ENCODE data around the gene SLC35E1. TPM values are rescaled to one million over a fixed set of nuclear protein-coding genes. Genes with fewer than 3 reads are reported as not detected.

SLC35E1 gene
- 10 to 100 TPM; 43.4 to 44.5 TPM for total RNA-seq

DNA sequence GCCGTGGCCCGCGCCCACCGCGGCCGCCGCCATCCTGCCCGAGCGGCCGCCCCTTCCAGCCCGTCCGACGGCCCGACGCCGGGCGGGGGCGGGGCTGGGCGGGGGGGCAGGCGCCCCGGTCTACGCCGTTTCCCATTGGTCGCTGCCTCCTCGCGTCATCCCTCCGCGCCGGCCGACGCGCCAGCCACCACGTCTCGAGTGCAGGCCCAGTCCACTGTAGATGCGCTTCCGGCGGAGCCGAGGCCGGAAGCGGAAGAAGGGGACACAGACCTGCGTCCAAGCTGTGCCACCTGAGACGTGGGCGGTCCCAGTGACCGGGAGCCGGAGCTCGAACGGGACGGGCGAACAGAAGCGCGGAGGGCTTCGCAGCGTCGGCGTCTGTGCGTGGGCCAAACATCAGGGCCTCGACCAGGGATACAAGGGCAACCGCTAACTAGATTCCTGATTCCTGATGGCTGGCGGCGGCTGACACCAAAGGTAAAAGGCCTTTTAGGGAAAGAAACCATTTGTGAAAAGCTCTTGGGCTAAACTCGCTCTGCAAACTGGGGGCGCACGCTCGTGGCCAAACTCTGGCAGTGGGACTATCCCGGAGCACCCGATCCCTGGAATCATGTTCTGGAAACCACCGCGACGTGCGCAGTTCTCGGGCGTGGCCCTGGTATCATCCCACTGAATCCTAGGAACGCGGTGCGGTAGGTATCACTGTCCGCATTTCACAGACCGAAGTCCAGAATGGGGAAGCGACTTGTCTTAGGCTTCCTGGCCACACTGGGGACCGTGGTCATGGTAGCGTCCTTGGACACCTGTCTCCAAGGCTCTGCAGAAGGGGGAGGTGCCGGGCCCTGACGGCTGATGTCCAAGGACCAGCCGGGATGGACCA is at the start of gene SLC35E1:
TSS of gene SLC35E1 (minus strand) at position 84 of the 880 bp plus-strand sequence. CDS start at position 33, 51 bp downstream.
- peaks cover 25% of the 10 kb centered on the region for H3K36me3 Mint-ChIP-seq

DNA sequence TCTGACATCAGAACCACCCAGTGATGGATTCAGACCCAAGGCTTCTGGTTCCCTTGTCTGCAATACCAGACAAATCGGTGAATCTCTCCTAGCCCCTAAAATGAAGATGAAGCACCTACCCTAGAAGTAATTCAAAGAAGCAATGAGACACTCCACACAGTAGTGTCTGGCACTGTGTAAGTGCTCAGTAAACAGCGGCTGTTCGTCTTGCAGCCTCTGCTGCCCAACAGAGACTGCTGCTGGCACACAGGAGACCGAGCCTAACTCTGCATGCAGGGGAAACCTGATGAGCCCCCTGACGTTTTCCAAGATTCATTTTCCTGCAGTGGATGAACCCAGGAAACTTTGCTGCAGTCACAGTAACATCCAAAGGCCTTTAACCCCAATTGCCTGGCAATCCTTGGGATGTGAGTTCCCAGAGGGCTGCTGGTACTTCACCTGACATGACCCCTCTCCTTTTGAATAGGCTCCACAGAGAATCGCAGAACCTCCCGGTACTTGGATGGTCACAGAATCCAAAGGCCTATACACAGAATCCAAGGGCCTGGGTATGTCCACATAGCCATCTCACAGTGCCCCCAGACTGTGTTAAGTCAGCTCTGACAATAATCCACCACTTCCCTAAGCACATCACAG is 49.1 kb upstream of the SLC35E1 start:
- no peak for ATAC-seq (ENCODE audit: low read depth)
- Mint-ChIP-seq H3K27me3 (no peaks in the 10 kb centered on the region), H3K36me3 (peaks cover 5% of the 10 kb centered on the region), H3K4me3 (no peak overlapping the region), H3K4me1 (peaks cover 50% of the 10 kb centered on the region), H3K9me3 (no peaks in the 10 kb centered on the region), H3K27ac (no peak overlapping the region)
- POLR2A ChIA-PET, result no interaction called here
- no peak for DNase-seq

More for the DNA sequence above, at the start of gene SLC35E1:
- POLR2A ChIA-PET, result interaction anchor here (0.6 to 3.7 kb wide), 5 partner anchors 11 to 55 kb away, joined by 3 to 38 read pairs (median 30); partner anchors contain the start of gene MED26
- peak within 1 kb of the TSS; percentile 99 for H3K27ac Mint-ChIP-seq
- ATAC-seq (ENCODE audit: low read depth), result peak; percentile 91
- no peaks in the 10 kb centered on the region for H3K9me3 Mint-ChIP-seq
- H3K4me3 Mint-ChIP-seq, result peak within 1 kb of the TSS; percentile 98
- peak; percentile 93 for DNase-seq
- H3K27me3 Mint-ChIP-seq, result no peaks in the 10 kb centered on the region
- H3K4me1 Mint-ChIP-seq, result peaks cover 41% of the 10 kb centered on the region

DNA sequence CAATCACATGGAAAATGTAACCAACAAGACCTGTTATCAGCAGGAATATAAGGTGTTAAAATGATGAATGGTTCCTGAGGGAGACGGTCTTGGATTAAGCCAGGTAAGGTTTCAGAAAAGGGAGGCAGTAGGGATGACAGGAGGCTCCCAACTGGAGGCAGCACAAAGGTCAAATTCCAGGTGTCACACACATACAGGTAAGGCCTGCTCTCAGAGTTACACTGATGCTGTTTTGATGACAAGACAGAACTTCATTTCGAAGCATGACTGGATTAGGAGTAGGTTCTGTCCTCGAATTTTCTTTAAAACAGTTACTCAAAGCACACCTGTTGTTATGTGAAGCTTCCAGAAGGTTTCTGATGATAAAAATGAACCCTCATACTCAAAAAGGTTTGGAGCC is 48.4 kb upstream of the SLC35E1 start:
- Mint-ChIP-seq H3K4me1 (peaks cover 49% of the 10 kb centered on the region), H3K4me3 (no peak overlapping the region), H3K9me3 (no peaks in the 10 kb centered on the region), H3K27me3 (no peaks in the 10 kb centered on the region), H3K36me3 (peaks cover 5% of the 10 kb centered on the region), H3K27ac (no peak overlapping the region)
- POLR2A ChIA-PET, result no interaction called here
- ATAC-seq (ENCODE audit: low read depth), result no peak
- no peak for DNase-seq

DNA sequence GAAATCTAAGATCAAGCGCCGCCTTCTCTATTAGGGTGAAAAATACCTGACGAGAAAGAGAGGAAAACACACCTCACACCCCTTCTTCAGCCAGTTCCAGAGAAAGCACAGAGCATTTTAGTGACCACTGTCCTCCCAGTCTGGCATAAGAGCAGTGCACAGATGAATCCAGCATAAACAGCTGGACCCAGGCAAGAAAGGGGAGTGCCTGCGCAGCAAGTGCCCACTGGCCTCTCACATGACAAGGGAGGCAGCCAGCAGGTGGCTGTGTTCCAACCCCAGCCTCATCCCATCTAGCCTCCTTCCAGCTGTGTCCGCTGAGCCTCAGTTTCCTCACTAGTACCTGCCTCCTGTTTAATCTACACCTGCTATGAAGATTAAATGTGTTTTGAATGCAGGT is 47.8 kb upstream of the SLC35E1 start:
- POLR2A ChIA-PET, result no interaction called here
- no peak overlapping the region for H3K27ac Mint-ChIP-seq
- ATAC-seq (ENCODE audit: low read depth) (no peak), DNase-seq (no peak)
- H3K4me1 Mint-ChIP-seq, result peaks cover 48% of the 10 kb centered on the region
- no peak overlapping the region for H3K4me3 Mint-ChIP-seq
- no peaks in the 10 kb centered on the region for H3K9me3 Mint-ChIP-seq
- peaks cover 3% of the 10 kb centered on the region for H3K36me3 Mint-ChIP-seq
- H3K27me3 Mint-ChIP-seq, result no peaks in the 10 kb centered on the region

DNA sequence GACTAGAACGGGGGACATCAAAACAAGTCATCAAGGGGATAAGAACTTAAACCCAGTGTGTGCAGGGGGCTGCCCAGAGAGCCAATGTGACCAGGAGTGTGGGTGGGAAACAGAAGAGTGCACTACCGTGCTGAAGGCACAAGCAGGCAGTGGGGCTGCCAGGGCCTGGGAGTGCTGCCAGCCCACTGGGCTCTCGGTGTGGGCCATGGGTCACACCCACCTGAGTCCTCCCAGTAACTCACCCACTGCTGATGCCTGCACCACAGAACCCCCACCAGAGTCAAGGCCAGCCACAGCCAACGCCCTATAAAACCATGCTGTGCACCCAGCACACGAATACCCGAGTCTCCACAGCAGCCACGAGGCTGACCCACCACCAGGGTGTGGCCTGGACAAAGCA is 47.2 kb upstream of the SLC35E1 start:
- Mint-ChIP-seq H3K4me3 (no peak overlapping the region), H3K27me3 (no peaks in the 10 kb centered on the region), H3K36me3 (peaks cover 3% of the 10 kb centered on the region), H3K27ac (no peak overlapping the region), H3K4me1 (peaks cover 47% of the 10 kb centered on the region), H3K9me3 (no peaks in the 10 kb centered on the region)
- POLR2A ChIA-PET, result no interaction called here
- ATAC-seq (ENCODE audit: low read depth) (no peak), DNase-seq (no peak)

DNA sequence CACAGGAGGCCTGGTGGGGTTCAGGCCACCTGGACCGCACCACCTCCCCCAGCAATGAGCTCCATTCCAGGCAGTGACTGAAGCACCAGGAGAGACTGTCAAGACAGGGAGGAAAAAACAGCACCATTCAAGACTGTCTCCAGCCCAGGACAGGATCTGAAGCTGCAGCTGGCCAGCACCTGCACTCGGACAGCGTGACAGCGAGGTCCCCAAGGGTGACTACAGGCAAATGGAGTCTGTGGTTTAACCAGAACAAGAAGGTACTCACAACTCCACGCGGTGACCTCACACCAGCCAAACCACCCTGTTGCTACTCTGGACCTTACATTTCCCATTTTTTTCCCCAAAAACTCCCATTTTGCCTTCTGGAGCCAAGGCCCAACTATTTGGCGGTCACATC is 46.0 kb upstream of the SLC35E1 start:
- Mint-ChIP-seq H3K27me3 (no peaks in the 10 kb centered on the region), H3K4me1 (peaks cover 46% of the 10 kb centered on the region), H3K4me3 (no peak overlapping the region), H3K9me3 (no peaks in the 10 kb centered on the region), H3K36me3 (no peaks in the 10 kb centered on the region), H3K27ac (no peak overlapping the region)
- DNase-seq (no peak), ATAC-seq (ENCODE audit: low read depth) (no peak)
- POLR2A ChIA-PET, result no interaction called here

DNA sequence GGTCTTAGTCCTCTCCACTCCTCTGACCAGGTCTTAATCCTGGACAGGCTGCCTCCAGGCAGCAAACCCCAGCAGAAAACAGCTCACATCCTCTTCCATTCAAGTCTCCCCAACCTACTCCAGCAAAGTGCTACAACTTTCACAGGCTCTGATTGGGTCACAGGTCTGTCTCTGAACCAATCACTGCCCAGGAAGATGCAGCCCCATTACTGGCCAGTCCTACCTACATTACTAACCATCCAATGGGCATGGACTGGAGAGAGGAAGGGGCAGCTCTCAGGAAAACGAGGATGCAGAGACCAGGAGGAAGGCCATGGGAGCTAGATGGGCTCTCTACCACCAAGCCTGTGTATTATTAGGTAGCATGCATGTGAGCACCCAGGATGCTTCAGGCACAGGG is 43.6 kb upstream of the SLC35E1 start:
- H3K4me3 Mint-ChIP-seq, result no peak overlapping the region
- peaks cover 48% of the 10 kb centered on the region for H3K4me1 Mint-ChIP-seq
- H3K27me3 Mint-ChIP-seq, result no peaks in the 10 kb centered on the region
- H3K9me3 Mint-ChIP-seq, result no peaks in the 10 kb centered on the region
- no peaks in the 10 kb centered on the region for H3K36me3 Mint-ChIP-seq
- ATAC-seq (ENCODE audit: low read depth) (no peak), DNase-seq (no peak)
- H3K27ac Mint-ChIP-seq, result peak overlapping the region; percentile 30
- POLR2A ChIA-PET, result interaction anchor here (1.5 kb wide), 1 partner anchor 12 kb away, joined by 6 read pairs; the partner anchor contains the start of gene MED26

DNA sequence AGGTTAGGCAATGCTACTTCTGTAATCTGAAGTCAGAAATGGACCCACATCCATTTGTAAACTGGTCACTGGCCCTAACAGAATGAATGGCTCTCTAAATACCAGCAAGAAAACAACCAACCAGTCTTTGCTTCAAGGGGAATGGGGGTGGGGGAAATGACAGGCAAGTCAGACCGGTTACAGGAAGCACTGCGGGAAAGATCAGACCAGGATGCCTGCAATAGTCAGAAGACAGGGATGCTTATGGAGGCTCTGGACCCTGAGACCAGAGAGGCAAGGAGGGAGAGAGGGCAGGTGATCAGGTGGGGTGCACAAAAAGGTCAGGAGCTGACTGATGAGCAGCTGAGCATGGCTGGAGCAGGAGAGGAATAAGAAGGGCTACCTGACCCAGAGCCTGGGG is 42.7 kb upstream of the SLC35E1 start:
- POLR2A ChIA-PET, result interaction anchor here (0.8 kb wide), 1 partner anchor 13 kb away, joined by 6 read pairs; the partner anchor contains the start of gene MED26
- Mint-ChIP-seq H3K36me3 (no peaks in the 10 kb centered on the region), H3K27me3 (no peaks in the 10 kb centered on the region), H3K27ac (peak overlapping the region; percentile 63), H3K4me3 (peak overlapping the region; percentile 48), H3K4me1 (peaks cover 51% of the 10 kb centered on the region), H3K9me3 (no peaks in the 10 kb centered on the region)
- DNase-seq, result no peak
- ATAC-seq (ENCODE audit: low read depth), result no peak

DNA sequence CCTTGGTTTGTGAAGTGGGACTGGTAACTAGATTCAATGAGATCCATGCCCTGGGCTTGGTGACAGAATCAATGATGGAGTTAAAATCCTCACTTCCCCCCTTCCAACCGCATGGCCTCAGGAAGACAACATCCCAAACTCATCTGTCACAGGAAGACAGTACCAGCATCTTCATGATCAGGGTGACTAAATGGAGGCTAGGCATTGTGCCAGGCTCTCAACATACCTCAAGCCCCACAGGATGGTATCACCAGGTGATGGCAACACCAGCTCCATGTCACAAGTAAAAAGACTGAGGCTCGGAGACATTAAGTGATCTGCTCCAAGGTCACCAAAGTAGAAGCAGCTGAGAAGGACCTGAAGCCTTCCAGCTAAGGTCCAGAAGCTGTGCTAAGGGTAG is 41.6 kb upstream of the SLC35E1 start:
- H3K27ac Mint-ChIP-seq, result no peak overlapping the region
- POLR2A ChIA-PET, result interaction anchor here (0.6 kb wide), 2 partner anchors 10 to 24 kb away, joined by 3 read pairs; no protein-coding TSS in a partner anchor

DNA sequence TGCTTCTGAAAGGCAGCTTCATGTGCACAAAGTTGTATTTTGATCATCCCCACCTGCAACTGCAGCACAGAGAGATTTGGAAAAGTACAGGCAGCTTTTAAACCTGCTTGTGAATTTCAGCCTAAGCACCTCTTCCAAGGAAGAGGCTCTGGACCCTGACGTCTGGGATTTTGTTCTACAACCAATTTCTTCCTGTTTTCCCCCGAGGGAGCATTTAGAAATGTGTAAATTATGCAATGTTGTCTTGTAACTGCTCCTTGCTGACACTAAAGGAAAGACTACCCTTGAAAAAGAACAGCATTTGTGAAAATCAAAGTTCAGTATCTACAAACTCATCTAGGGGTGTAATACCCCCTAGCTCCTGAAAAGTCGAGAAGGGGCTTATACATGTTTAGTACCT is 40.4 kb upstream of the SLC35E1 start:
- POLR2A ChIA-PET, result interaction anchor here (1.2 kb wide), 1 partner anchor 47 kb away, joined by 3 read pairs; the partner anchor contains the start of gene SMIM7
- Mint-ChIP-seq H3K4me3 (no peak overlapping the region), H3K27me3 (no peaks in the 10 kb centered on the region), H3K9me3 (no peaks in the 10 kb centered on the region), H3K4me1 (peaks cover 49% of the 10 kb centered on the region), H3K36me3 (no peaks in the 10 kb centered on the region), H3K27ac (no peak overlapping the region)
- ATAC-seq (ENCODE audit: low read depth), result no peak
- DNase-seq, result no peak

More for the DNA sequence above, 41.6 kb upstream of the SLC35E1 start:
- Mint-ChIP-seq H3K4me3 (no peak overlapping the region), H3K4me1 (peaks cover 44% of the 10 kb centered on the region), H3K27me3 (no peaks in the 10 kb centered on the region), H3K36me3 (no peaks in the 10 kb centered on the region), H3K9me3 (no peaks in the 10 kb centered on the region)
- no peak for ATAC-seq (ENCODE audit: low read depth)
- DNase-seq, result no peak

DNA sequence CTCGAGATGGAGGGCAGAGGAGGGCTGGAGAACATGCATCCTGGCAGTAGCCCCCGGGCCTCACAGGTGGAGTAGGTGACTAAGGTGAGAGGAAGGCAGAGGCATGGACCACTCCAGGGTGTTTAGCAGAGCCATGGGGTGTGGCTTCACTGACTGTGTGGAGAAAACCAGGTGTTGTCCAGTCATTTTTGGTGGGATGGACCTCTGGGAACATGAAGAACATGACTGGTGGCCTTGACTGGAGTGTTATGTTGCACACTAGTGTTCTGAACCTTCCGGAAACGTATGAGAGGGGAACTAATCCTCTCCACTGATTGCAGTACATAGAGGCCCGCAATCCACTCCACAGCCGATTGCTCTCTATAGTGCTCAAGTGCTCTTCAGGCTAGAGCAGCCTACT is 38.9 kb upstream of the SLC35E1 start:
- peaks cover 35% of the 10 kb centered on the region for H3K4me1 Mint-ChIP-seq
- no peaks in the 10 kb centered on the region for H3K36me3 Mint-ChIP-seq
- H3K9me3 Mint-ChIP-seq, result no peaks in the 10 kb centered on the region
- no peak for ATAC-seq (ENCODE audit: low read depth)
- no peaks in the 10 kb centered on the region for H3K27me3 Mint-ChIP-seq
- no peak for DNase-seq
- POLR2A ChIA-PET, result no interaction called here
- H3K4me3 Mint-ChIP-seq, result no peak overlapping the region
- no peak overlapping the region for H3K27ac Mint-ChIP-seq

DNA sequence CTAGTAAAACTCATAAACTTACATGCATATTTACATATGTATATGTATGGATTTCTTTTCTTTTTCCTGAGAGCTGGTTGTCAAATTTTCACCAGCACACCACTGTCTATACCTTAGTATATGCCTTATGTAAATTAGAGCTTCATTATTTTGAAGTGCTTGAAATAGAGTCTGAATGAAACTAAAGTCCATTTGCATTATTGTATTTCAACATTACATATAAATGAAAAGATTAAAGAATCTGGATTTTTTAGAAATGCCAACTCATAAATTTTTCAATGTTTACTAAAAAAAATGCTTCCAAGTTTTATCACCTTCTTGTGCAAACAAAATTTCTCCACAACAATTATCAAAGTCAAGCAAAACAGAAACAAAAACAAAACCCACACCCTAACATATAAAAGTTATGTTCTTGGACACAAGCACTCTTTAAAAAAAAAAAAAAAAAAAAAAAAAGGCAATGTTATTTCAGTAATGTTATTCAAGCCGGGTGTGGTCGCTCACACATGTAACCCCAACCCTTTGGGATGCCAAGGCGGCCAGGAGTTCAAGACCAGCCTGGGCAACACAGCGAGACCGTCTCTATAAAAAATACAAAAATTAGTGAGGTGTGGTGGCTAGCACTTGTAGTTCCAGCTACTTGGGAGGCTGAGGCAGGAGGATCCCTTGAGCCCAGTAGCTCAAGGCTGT is 37.4 kb upstream of the SLC35E1 start:
- ATAC-seq (ENCODE audit: low read depth), result no peak
- POLR2A ChIA-PET, result interaction anchor here (0.7 to 0.9 kb wide), 2 partner anchors 17 to 50 kb away, joined by 4 to 7 read pairs; no protein-coding TSS in a partner anchor

DNA sequence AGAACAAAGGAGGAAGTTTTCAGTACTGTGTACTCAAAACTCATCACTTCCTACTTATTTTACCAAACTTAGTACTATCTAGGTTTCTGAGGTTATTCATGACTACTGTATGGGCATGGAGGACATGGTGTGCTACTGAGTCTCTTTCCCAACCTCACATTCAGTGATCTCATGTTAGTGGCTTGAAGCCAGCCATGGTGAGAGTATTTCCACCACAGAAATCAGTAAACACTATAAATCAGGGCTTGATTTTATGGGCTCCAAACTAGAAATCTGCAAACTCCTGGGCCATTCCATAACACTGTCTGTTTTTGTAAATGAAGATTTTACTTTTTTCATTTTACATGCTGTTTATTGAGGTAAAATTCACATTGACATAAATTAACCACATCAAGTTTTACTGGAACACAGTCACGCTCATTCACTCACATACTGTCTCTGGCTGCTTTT is 36.1 kb upstream of the SLC35E1 start:
- no peak overlapping the region for H3K4me3 Mint-ChIP-seq
- no peak overlapping the region for H3K27ac Mint-ChIP-seq
- H3K36me3 Mint-ChIP-seq, result peaks cover 2% of the 10 kb centered on the region
- no peaks in the 10 kb centered on the region for H3K9me3 Mint-ChIP-seq
- DNase-seq, result no peak
- H3K27me3 Mint-ChIP-seq, result no peaks in the 10 kb centered on the region
- ATAC-seq (ENCODE audit: low read depth), result peak; percentile 52
- POLR2A ChIA-PET, result no interaction called here
- peaks cover 20% of the 10 kb centered on the region for H3K4me1 Mint-ChIP-seq

More for the DNA sequence above, 37.4 kb upstream of the SLC35E1 start:
- H3K9me3 Mint-ChIP-seq, result no peaks in the 10 kb centered on the region
- H3K4me1 Mint-ChIP-seq, result peaks cover 23% of the 10 kb centered on the region
- peaks cover 2% of the 10 kb centered on the region for H3K36me3 Mint-ChIP-seq
- no peak overlapping the region for H3K27ac Mint-ChIP-seq
- DNase-seq, result no peak
- H3K4me3 Mint-ChIP-seq, result no peak overlapping the region
- H3K27me3 Mint-ChIP-seq, result no peaks in the 10 kb centered on the region
